GM12878 (cell line): Measurements from ENCODE around the gene DLG2. TPM values are rescaled to one million over a fixed set of nuclear protein-coding genes. Genes with fewer than 3 reads are reported as not detected.

Source experiments
- ATAC-seq: fragments of 200-7000 bp; cut with Tn5 transposase; 3 replicates; pipeline ENCODE4 v1.9.1; 2020; ENCODE audit warnings: mild to moderate bottlenecking, moderate library complexity
- BruUV-seq: library from RNA; stranded (reverse); fragments of 400-500 nt; replicated peaks from 2 replicates; lab custom pipeline; 2021; lab: Mats Ljungman, UMichigan
- CTCF ChIA-PET: fragments of 300-600 bp; sonication (Branson Sonifier 250); formaldehyde crosslinking; extraction: SDS; loops from one replicate; lab custom pipeline; 2021; ENCODE audit warnings: inconsistent platforms; lab: Yijun Ruan, JAX
- POLR2A ChIA-PET: fragments of 350-600 bp; formaldehyde crosslinking; extraction: SDS; loops from one replicate; lab custom pipeline; 2021; ENCODE audit warnings: inconsistent platforms; lab: Charles Lee
- RAD21 ChIA-PET: fragments of 300-600 bp; sonication (Branson Sonifier 250); formaldehyde crosslinking; loops from one replicate; lab custom pipeline; 2023; ENCODE audit warnings: antibody characterized with exemption; ENCODE audit not compliant: unreplicated experiment; lab: Charles Lee
- SMC1A ChIA-PET: fragments of 300-600 bp; sonication (Branson Sonifier 250); formaldehyde crosslinking; loops from one replicate; lab custom pipeline; 2023; ENCODE audit not compliant: unreplicated experiment, uncharacterized antibody; lab: Charles Lee
- DNase-seq: peaks from one replicate; pipeline ENCODE4 v3.0.0-alpha.2; 2011; ENCODE audit warnings: low read depth, low spot score
- FAIRE-seq: peaks from 3 replicates; lab custom pipeline; 2011; peaks lifted over from hg19 to GRCh38; lab: Jason Lieb, UNC
- H2AFZ ChIP-seq: 2 replicates; pipeline ENCODE4 v1.6.0; 2011; ENCODE audit warnings: low read depth, low read length, control low read depth; ENCODE audit not compliant: control insufficient read depth
- H3K27ac ChIP-seq: 2 replicates; pipeline ENCODE4 v1.5.1; 2011; ENCODE audit warnings: control low read depth; ENCODE audit not compliant: control insufficient read depth, insufficient read depth
- H3K27me3 ChIP-seq, 2 experiments: replicated peaks in 1 of 2; 2 replicates each; pipeline versions ENCODE4 v1.6.0 to v1.6.1; 2011; ENCODE audit warnings: low read length in 1 of 2; ENCODE audit not compliant: control insufficient read depth in 2 of 2, insufficient read depth in 2 of 2
- H3K36me3 ChIP-seq, 2 experiments: 2 replicates each; pipeline ENCODE4 v1.5.1; 2011; ENCODE audit warnings: low read length in 1 of 2; ENCODE audit not compliant: control insufficient read depth in 2 of 2, insufficient read depth in 2 of 2
- H3K4me1 ChIP-seq: 2 replicates; pipeline ENCODE4 v1.6.1; 2011; ENCODE audit warnings: mild to moderate bottlenecking, low read length, moderate library complexity, mixed read lengths; ENCODE audit not compliant: control insufficient read depth, insufficient read depth
- H3K4me2 ChIP-seq: 2 replicates; pipeline ENCODE4 v1.6.0; 2011; ENCODE audit warnings: control low read depth; ENCODE audit not compliant: control insufficient read depth, insufficient read depth
- H3K4me3 ChIP-seq: fragments of 200-600 bp; sonication (generic); 2 replicates; pipeline ENCODE4 v1.5.1; 2016
- H3K79me2 ChIP-seq: 2 replicates; pipeline ENCODE4 v1.6.0; 2011; ENCODE audit warnings: low read length; ENCODE audit not compliant: control insufficient read depth, insufficient read depth
- H3K9ac ChIP-seq: 2 replicates; pipeline ENCODE4 v1.8.0; 2011; ENCODE audit warnings: low read length, control low read depth, mixed read lengths; ENCODE audit not compliant: control insufficient read depth, insufficient read depth
- H3K9me3 ChIP-seq: replicated peaks from 3 replicates; pipeline ENCODE4 v1.5.1; 2011; ENCODE audit warnings: mild to moderate bottlenecking, low read length; ENCODE audit not compliant: control insufficient read depth, insufficient read depth
- H4K20me1 ChIP-seq: 2 replicates; pipeline ENCODE4 v1.6.0; 2011; ENCODE audit not compliant: control insufficient read depth, insufficient read depth
- ASH2L ChIP-seq: fragments of 300-600, 200-600 bp; sonication (generic); IDR thresholded peaks from 2 replicates; pipeline ENCODE4 v1.6.1; 2017; ENCODE audit warnings: low read depth, mild to moderate bottlenecking, borderline replicate concordance
- BHLHE40 ChIP-seq, 2 experiments: fragments of 450-650 bp in 1 of 2; IDR thresholded peaks; 2 replicates each; pipeline ENCODE4 v1.6.1; 2011 to 2017; ENCODE audit warnings: low read depth in 2 of 2, borderline replicate concordance in 1 of 2, improper control_type of control experiment in 1 of 2, low read length in 1 of 2, mild to moderate bottlenecking in 1 of 2
- EGR1 ChIP-seq, 2 experiments: IDR thresholded peaks; 1 replicate in 1 of 2; 2 replicates in 1 of 2; pipeline ENCODE4 v1.6.1; 2011 to 2012; ENCODE audit warnings: low read depth in 2 of 2, low read length in 2 of 2, borderline replicate concordance in 1 of 2, mild to moderate bottlenecking in 1 of 2, moderate library complexity in 1 of 2
- JUND ChIP-seq: IDR thresholded peaks from 2 replicates; pipeline ENCODE4 v1.6.1; 2012; ENCODE audit warnings: low read depth, mild to moderate bottlenecking, low read length, improper control_type of control experiment, moderate library complexity
- PAX8 ChIP-seq: fragments of 450-650 bp; IDR thresholded peaks from 2 replicates; pipeline ENCODE4 v1.6.1; 2017; ENCODE audit warnings: mild to moderate bottlenecking, moderate library complexity
- PML ChIP-seq: IDR thresholded peaks from 2 replicates; pipeline ENCODE4 v1.6.1; 2012; ENCODE audit warnings: low read length, inconsistent platforms
- POU2F2 ChIP-seq: IDR thresholded peaks from 3 replicates; pipeline ENCODE4 v1.6.1; 2011; ENCODE audit warnings: low read depth, mild to moderate bottlenecking, low read length, borderline replicate concordance
- SIN3A ChIP-seq: IDR thresholded peaks from 2 replicates; pipeline ENCODE4 v1.6.1; 2012; ENCODE audit warnings: low read depth, low read length, improper control_type of control experiment
- WGBS: methylation state at CpG from one replicate; pipeline ENCODE4 v1.1.6; 2016; ENCODE audit warnings: low lambda C conversion rate; ENCODE audit not compliant: insufficient replicate concordance, insufficient coverage; ENCODE audit errors: missing lambda C conversion rate; 5-methylcytosine and 5-hydroxymethylcytosine counted together
- in situ Hi-C: fragments of 300-500 bp; cut with MboI; formaldehyde crosslinking; loops from 9 replicates; pipeline ENCODE4 v1.14.3; 2018; ENCODE audit warnings: mixed read lengths
- intact Hi-C: fragments of 100-400 bp; cut with micrococcal nuclease; formaldehyde crosslinking; loops from one replicate; pipeline ENCODE4 v1.14.2; 2022; ENCODE audit not compliant: unreplicated experiment
- polyA plus RNA-seq, 11 experiments: library from polyadenylated mRNA; depleted of rRNA in 4 of 11; unstranded in 6 of 11; stranded (reverse) in 5 of 11; fragments of >200 nt; fragmentation: Nextera tagmentation in 4 of 11; fragmentation: Illumina TruSeq in 1 of 11; extraction: Ambion mirVana in 4 of 11; extraction: Trizol in 1 of 11; gene quantifications; 1 replicate in 1 of 11; 2 replicates in 10 of 11; pipeline versions ENCODE4 v1.2.1 to v1.2.3, GENCODE V29; 2011 to 2016; ENCODE audit warnings: inconsistent platforms in 2 of 11, missing spikeins in 2 of 11, low read depth in 1 of 11
- total RNA-seq, 4 experiments: library from RNA; depleted of rRNA in 3 of 4; stranded (reverse); fragments of >200 nt in 3 of 4; fragmentation: Illumina TruSeq in 1 of 4; extraction: Trizol in 1 of 4; gene quantifications; 2 replicates each; pipeline versions ENCODE4 v1.2.1 to v1.2.3, GENCODE V29; 2013 to 2021
- TF ChIP-seq, protein P1 (sequence below): IDR thresholded peaks from 2 replicates; pipeline ENCODE4 v1.6.1; 2012; ENCODE audit warnings: low read depth, low read length, improper control_type of control experiment

Gene DLG2
- total and polyA plus RNA-seq, 10 of the 15 experiments (the other 5 are each of a cell fraction or from before 2014, with no cell fraction given): 0.09 to 0.98 (median 0.35) TPM

DNA sequence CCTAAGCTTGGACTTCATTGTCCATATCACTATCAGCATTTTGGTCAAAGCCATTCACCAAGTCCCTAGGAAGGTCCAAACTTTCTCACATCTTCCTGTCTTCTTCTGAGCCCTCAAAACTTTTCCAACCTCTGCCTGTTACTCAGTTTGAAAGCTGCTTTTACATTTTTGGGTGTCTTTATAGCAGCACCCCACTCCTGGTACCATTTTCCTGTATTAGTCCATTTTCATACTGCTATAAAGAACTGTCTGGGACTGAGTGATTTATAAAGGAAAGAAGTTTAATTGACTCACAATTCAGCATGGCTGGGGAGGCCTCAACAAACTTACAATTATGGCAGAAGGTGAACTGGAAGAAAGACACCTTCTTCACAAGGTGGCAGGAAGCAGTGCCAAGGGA lies 1624.0 kb downstream of the DLG2 start:
- no peaks in the 10 kb centered on the region for H4K20me1 ChIP-seq
- no peaks in the 10 kb centered on the region for H3K36me3 ChIP-seq
- ChIA-PET CTCF (interaction anchor here (0.6 kb wide), 1 partner anchor 951 kb away, joined by 3 read pairs; no protein-coding TSS in a partner anchor), POLR2A (no interaction called here), RAD21 (no interaction called here), SMC1A (no interaction called here)
- H3K4me1 ChIP-seq: no peaks in the 10 kb centered on the region
- FAIRE-seq: peak; percentile 52
- DNase-seq: no peak
- BruUV-seq: no TSS peak
- no peaks in the 10 kb centered on the region for H3K27me3 ChIP-seq
- no peak for ATAC-seq
- H3K79me2 ChIP-seq: no peaks in the 10 kb centered on the region
- H3K9ac ChIP-seq: no peak overlapping the region
- H3K9me3 ChIP-seq: peaks cover 2% of the 10 kb centered on the region; the same call in 2 of the 3 replicates
- in situ Hi-C loops (no loop called here), intact Hi-C loops (no loop called here)
- no peak overlapping the region for H3K4me3 ChIP-seq
- TF ChIP-seq JUND: no peak
- H3K4me2 ChIP-seq: no peak overlapping the region
- no peak overlapping the region for H3K27ac ChIP-seq
- H2AFZ ChIP-seq: no peak overlapping the region

DNA sequence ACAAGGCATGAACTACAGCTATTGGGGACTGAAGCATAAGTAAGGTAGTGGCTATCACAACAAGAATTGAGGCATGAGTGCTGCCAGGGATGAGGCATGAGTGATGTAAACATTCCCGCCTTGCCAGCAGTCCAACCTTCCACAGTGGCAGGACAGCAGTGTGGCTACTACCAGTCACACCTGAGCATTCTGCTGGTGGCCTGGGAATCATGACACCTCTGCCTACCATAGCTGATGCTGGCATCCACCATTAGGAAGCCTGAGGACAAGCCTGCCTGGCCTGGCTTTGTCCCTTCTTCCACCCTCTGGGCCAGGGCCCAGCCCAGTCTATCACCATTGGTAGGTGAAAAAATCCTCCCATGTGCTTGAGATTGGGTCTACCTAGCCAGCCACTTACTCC lies 1628.2 kb downstream of the DLG2 start:
- no peak for ATAC-seq
- no TSS peak for BruUV-seq
- Histone ChIP-seq H3K4me2 (no peak overlapping the region), H3K79me2 (no peaks in the 10 kb centered on the region), H3K4me3 (no peak overlapping the region), H3K27me3 (no peaks in the 10 kb centered on the region), H4K20me1 (no peaks in the 10 kb centered on the region), H3K36me3 (no peaks in the 10 kb centered on the region), H3K9ac (no peak overlapping the region), H3K4me1 (no peaks in the 10 kb centered on the region), H3K27ac (no peak overlapping the region), H2AFZ (no peak overlapping the region), H3K9me3 (peaks cover 2% of the 10 kb centered on the region; the same call in 2 of the 3 replicates)
- SMC1A ChIA-PET: no interaction called here
- in situ Hi-C loops (no loop called here), intact Hi-C loops (no loop called here)
- RAD21 ChIA-PET: no interaction called here
- no peak for TF ChIP-seq PML
- no peak for TF ChIP-seq PAX8
- no peak for TF ChIP-seq EGR1 (IDR thresholded peaks at IDR 0.05; ENCODE audit: borderline replicate concordance in 1 of 2, low read depth in 2 of 2, low read length in 2 of 2)
- TF ChIP-seq BHLHE40 (IDR thresholded peaks at IDR 0.05; ENCODE audit: borderline replicate concordance in 1 of 2, low read depth in 2 of 2, low read length in 1 of 2): no peak
- no peak for TF ChIP-seq SIN3A
- TF ChIP-seq, protein P1, sequence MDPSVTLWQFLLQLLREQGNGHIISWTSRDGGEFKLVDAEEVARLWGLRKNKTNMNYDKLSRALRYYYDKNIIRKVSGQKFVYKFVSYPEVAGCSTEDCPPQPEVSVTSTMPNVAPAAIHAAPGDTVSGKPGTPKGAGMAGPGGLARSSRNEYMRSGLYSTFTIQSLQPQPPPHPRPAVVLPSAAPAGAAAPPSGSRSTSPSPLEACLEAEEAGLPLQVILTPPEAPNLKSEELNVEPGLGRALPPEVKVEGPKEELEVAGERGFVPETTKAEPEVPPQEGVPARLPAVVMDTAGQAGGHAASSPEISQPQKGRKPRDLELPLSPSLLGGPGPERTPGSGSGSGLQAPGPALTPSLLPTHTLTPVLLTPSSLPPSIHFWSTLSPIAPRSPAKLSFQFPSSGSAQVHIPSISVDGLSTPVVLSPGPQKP: no peak
- no peak for TF ChIP-seq ASH2L
- no peak for TF ChIP-seq POU2F2
- FAIRE-seq: no peak
- no peak for DNase-seq
- CTCF ChIA-PET: no interaction called here
- POLR2A ChIA-PET: no interaction called here
- 0% methylated on average over 1 of the region's 1 CpG for WGBS
